Activated naive CD4-positive, alpha-beta T cell treated with anti-CD3 and anti-CD28 coated beads, Interleukin-2, amount 50 U/mL, for 24 hours (primary cell): ENCODE results near the gene MSANTD4.
"Not testable (repeated sequence)": the region's sequence is repeated elsewhere in the genome, so short reads cannot be mapped to it uniquely, and the experiment has no call there.

Experiments used
- H3K27ac Mint-ChIP-seq: one replicate; pipeline ENCODE4 v1.8.0; 2021; ENCODE audit warnings: mild to moderate bottlenecking, mixed read lengths
- H3K27me3 Mint-ChIP-seq: one replicate; pipeline ENCODE4 v1.8.0; 2021; ENCODE audit warnings: mixed read lengths
- H3K36me3 Mint-ChIP-seq: one replicate; pipeline ENCODE4 v1.8.0; 2021; ENCODE audit warnings: mixed read lengths
- H3K4me1 Mint-ChIP-seq: one replicate; pipeline ENCODE4 v1.8.0; 2021; ENCODE audit warnings: mixed read lengths
- H3K4me3 Mint-ChIP-seq: one replicate; pipeline ENCODE4 v1.8.0; 2021; ENCODE audit warnings: mild to moderate bottlenecking, mixed read lengths
- H3K9me3 Mint-ChIP-seq: one replicate; pipeline ENCODE4 v1.8.0; 2021; ENCODE audit warnings: mixed read lengths

MSANTD4 gene

DNA sequence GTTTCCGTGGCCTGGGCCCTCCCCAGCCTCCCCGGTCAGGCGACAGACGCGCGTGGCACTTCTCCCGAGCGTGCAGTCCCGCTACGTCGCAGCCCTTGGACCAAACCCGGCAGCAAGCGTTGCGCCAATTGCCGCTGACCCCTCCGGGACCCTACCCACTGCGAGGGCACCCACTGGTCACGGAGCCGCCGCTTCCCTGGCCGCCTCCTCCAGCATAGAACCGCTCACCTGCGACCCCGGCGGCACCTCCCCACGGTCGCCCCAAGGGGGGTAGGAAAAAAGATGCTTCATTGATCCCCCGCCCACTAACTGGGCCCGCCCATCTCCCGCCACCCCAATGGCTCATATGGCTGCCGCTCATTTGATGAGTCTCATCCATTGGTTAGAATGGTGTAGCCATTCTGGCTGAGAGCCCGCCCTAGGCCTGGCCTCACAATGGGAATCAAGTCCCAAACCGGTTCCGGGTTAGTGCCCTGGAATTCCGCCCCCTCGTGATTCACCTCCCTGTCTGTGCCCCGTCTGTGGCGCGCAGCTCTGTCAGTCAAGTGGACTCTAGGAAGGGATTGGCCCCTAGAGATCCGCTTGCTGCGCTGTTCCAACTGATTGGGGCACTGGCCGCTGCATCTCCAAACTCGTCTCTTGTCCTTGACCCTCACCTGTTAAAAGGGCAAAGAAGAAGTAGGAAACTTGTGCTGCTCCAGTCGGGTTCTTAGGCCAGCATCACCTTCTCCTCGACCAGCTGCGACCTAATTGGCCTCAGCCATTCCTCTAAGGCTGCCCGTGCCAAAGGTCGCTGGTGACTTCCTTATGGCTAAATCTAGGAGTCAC lies at the start of gene MSANTD4:
MSANTD4 (minus strand) TSS at position 274 of the 828 bp plus-strand sequence. CDS start 11,323 bp downstream, outside the sequence.
- H3K36me3 Mint-ChIP-seq, result peaks cover 13% of the 10 kb centered on the region
- H3K4me1 Mint-ChIP-seq, result peaks cover 51% of the 10 kb centered on the region
- peak within 1 kb of the TSS; percentile 97 for H3K27ac Mint-ChIP-seq
- H3K4me3 Mint-ChIP-seq, result peak within 1 kb of the TSS; percentile 99
- H3K27me3 Mint-ChIP-seq, result no peaks in the 10 kb centered on the region
- H3K9me3 Mint-ChIP-seq, result no peaks in the 10 kb centered on the region

DNA sequence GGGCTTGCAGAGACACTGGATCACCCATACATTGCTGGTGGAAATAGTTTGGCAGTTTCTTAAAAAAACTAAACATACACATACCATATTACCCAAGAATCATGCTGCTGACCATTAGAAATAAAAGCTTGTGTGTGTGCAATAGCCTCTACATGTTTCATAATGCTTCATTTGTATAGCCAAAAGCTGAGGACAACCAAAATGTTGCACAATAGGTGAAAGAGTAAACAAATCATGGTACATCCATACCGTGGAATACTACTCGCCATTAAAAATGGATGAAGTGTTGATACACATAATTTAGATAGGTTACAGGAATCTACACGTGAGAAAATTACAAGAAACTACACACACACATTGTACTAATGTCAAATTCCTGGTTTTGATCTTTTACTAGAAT lies 48.6 kb upstream of the MSANTD4 start:
- H3K36me3 Mint-ChIP-seq, result peaks cover 12% of the 10 kb centered on the region
- no peak overlapping the region for H3K4me3 Mint-ChIP-seq

DNA sequence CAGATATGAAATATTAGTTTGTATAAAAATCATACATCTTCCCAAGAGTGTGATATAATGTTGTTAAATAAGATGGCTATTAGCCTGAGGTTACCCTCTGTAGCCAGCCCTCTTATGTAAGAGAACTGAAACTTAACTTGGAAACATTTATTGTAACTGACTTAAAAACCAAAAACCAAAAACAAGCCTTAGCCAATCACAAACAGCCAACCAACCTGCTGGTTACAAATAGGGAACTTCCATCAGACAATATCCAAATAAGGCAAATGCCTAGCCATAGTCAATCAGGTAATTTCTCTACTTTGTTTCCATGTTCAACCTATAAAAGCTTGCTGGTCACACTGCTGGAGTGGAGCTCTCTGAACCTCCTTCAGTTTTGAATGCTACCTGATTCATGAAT lies 41.0 kb upstream of the MSANTD4 start:
- Mint-ChIP-seq H3K27me3 (no peaks in the 10 kb centered on the region), H3K4me1 (peaks cover 18% of the 10 kb centered on the region), H3K9me3 (no peaks in the 10 kb centered on the region), H3K4me3 (no peak overlapping the region), H3K36me3 (peaks cover 10% of the 10 kb centered on the region), H3K27ac (no peak overlapping the region)

More for the DNA sequence above, 48.6 kb upstream of the MSANTD4 start:
- Mint-ChIP-seq H3K27me3 (no peaks in the 10 kb centered on the region), H3K9me3 (no peaks in the 10 kb centered on the region), H3K27ac (no peak overlapping the region), H3K4me1 (peaks cover 40% of the 10 kb centered on the region)

GRCh38 chr11:106061954-106062949 lies 40.2 kb upstream of the MSANTD4 start:
- Mint-ChIP-seq H3K4me3 (no peak overlapping the region), H3K27me3 (no peaks in the 10 kb centered on the region), H3K4me1 (peaks cover 17% of the 10 kb centered on the region)

GRCh38 chr11:106061249-106061784 lies 39.3 kb upstream of the MSANTD4 start:
- Mint-ChIP-seq H3K36me3 (peaks cover 10% of the 10 kb centered on the region), H3K27me3 (no peaks in the 10 kb centered on the region), H3K4me1 (peaks cover 17% of the 10 kb centered on the region), H3K27ac (peak overlapping the region; percentile 38), H3K9me3 (no peaks in the 10 kb centered on the region), H3K4me3 (no peak overlapping the region)

More at GRCh38 chr11:106061954-106062949, 40.2 kb upstream of the MSANTD4 start:
- H3K27ac Mint-ChIP-seq, result peak overlapping the region; percentile 3
- H3K36me3 Mint-ChIP-seq, result peaks cover 12% of the 10 kb centered on the region
- no peaks in the 10 kb centered on the region for H3K9me3 Mint-ChIP-seq

GRCh38 chr11:106059617-106060016 lies 37.6 kb upstream of the MSANTD4 start:
- no peak overlapping the region for H3K27ac Mint-ChIP-seq
- peaks cover 17% of the 10 kb centered on the region for H3K4me1 Mint-ChIP-seq
- H3K4me3 Mint-ChIP-seq, result no peak overlapping the region
- no peaks in the 10 kb centered on the region for H3K9me3 Mint-ChIP-seq
- peaks cover 8% of the 10 kb centered on the region for H3K36me3 Mint-ChIP-seq
- no peaks in the 10 kb centered on the region for H3K27me3 Mint-ChIP-seq

- H3K36me3 Mint-ChIP-seq, H3K27ac Mint-ChIP-seq, H3K9me3 Mint-ChIP-seq, H3K27me3 Mint-ChIP-seq, H3K4me3 Mint-ChIP-seq: not testable (repeated sequence)
- peaks cover 17% of the 10 kb centered on the region for H3K4me1 Mint-ChIP-seq
These were observed 36.3 kb upstream of the MSANTD4 start for GRCh38 chr11:106058377-106058776.

- Mint-ChIP-seq H3K4me1 (no peaks in the 10 kb centered on the region), H3K9me3 (no peaks in the 10 kb centered on the region), H3K27ac (no peak overlapping the region), H3K4me3 (no peak overlapping the region), H3K36me3 (peaks cover 2% of the 10 kb centered on the region), H3K27me3 (no peaks in the 10 kb centered on the region)
These were observed 29.1 kb upstream of the MSANTD4 start for GRCh38 chr11:106051103-106051502.

- Mint-ChIP-seq H3K27ac (no peak overlapping the region), H3K4me1 (no peaks in the 10 kb centered on the region), H3K27me3 (no peaks in the 10 kb centered on the region), H3K4me3 (no peak overlapping the region), H3K36me3 (no peaks in the 10 kb centered on the region), H3K9me3 (no peaks in the 10 kb centered on the region)
These were observed 27.9 kb upstream of the MSANTD4 start for GRCh38 chr11:106049727-106050476.

- Mint-ChIP-seq H3K27ac (no peak overlapping the region), H3K4me3 (no peak overlapping the region), H3K4me1 (no peaks in the 10 kb centered on the region), H3K27me3 (no peaks in the 10 kb centered on the region), H3K36me3 (no peaks in the 10 kb centered on the region), H3K9me3 (no peaks in the 10 kb centered on the region)
These were observed 25.6 kb upstream of the MSANTD4 start for GRCh38 chr11:106047631-106048030.

DNA sequence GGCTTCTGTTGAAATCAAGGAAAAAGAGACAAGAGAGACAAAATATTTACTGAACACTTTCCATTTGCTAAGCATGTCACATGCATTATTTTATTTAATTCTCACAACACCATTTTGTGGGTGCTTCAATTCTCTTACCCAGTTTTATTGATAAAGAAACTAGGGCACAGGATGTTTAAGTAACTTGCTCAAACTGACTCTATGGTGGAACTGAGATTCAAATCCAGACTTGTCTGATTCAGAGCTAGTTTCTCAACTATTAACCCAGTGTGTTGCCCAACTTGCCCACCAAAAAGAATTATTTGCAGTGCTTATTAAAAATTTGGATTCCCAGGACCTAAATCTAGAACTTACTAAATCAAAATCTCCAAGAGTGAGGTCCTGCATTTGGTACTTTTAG lies 21.5 kb upstream of the MSANTD4 start:
- Mint-ChIP-seq H3K4me1 (no peaks in the 10 kb centered on the region), H3K27ac (no peak overlapping the region), H3K27me3 (peaks cover 6% of the 10 kb centered on the region), H3K36me3 (peaks cover 3% of the 10 kb centered on the region), H3K4me3 (no peak overlapping the region), H3K9me3 (no peaks in the 10 kb centered on the region)

GRCh38 chr11:106032861-106033260 lies 10.8 kb upstream of the MSANTD4 start:
- no peaks in the 10 kb centered on the region for H3K36me3 Mint-ChIP-seq
- H3K27me3 Mint-ChIP-seq, result peaks cover 26% of the 10 kb centered on the region
- no peak overlapping the region for H3K27ac Mint-ChIP-seq
- H3K4me3 Mint-ChIP-seq, result no peak overlapping the region
- H3K4me1 Mint-ChIP-seq, result no peaks in the 10 kb centered on the region
- no peaks in the 10 kb centered on the region for H3K9me3 Mint-ChIP-seq

GRCh38 chr11:106031936-106032335 lies 9.9 kb upstream of the MSANTD4 start:
- no peaks in the 10 kb centered on the region for H3K36me3 Mint-ChIP-seq
- peaks cover 26% of the 10 kb centered on the region for H3K27me3 Mint-ChIP-seq
- no peak overlapping the region for H3K27ac Mint-ChIP-seq
- no peaks in the 10 kb centered on the region for H3K9me3 Mint-ChIP-seq
- no peaks in the 10 kb centered on the region for H3K4me1 Mint-ChIP-seq
- no peak overlapping the region for H3K4me3 Mint-ChIP-seq

- H3K27me3 Mint-ChIP-seq, result peaks cover 24% of the 10 kb centered on the region
- no peaks in the 10 kb centered on the region for H3K9me3 Mint-ChIP-seq
- no peaks in the 10 kb centered on the region for H3K4me1 Mint-ChIP-seq
- H3K27ac Mint-ChIP-seq, result no peak overlapping the region
- H3K36me3 Mint-ChIP-seq, result no peaks in the 10 kb centered on the region
- no peak overlapping the region for H3K4me3 Mint-ChIP-seq
These were observed 9.3 kb upstream of the MSANTD4 start for GRCh38 chr11:106031202-106031810.

GRCh38 chr11:106030609-106031008 lies 8.6 kb upstream of the MSANTD4 start:
- Mint-ChIP-seq H3K36me3 (no peaks in the 10 kb centered on the region), H3K4me1 (no peaks in the 10 kb centered on the region), H3K27me3 (peaks cover 24% of the 10 kb centered on the region)

More at GRCh38 chr11:106030609-106031008, 8.6 kb upstream of the MSANTD4 start:
- no peak overlapping the region for H3K4me3 Mint-ChIP-seq
- H3K27ac Mint-ChIP-seq, result no peak overlapping the region
- H3K9me3 Mint-ChIP-seq, result no peaks in the 10 kb centered on the region
